Activated CD4-positive, alpha-beta memory T cell treated with anti-CD3 and anti-CD28 coated beads for 36 hours (primary cell): ENCODE data around the gene PLRG1. TPM values are rescaled to one million over a fixed set of nuclear protein-coding genes. Genes with fewer than 3 reads are reported as not detected.

ENCODE experiments used
- CTCF ChIA-PET: fragments of 350-600 bp; sonication (Branson Sonifier 250); formaldehyde crosslinking; loops from one replicate; lab custom pipeline; 2021; ENCODE audit warnings: antibody characterized with exemption, inconsistent platforms; lab: Charles Lee
- POLR2A ChIA-PET: fragments of 350-600 bp; sonication (Branson Sonifier 250); formaldehyde crosslinking; loops from one replicate; lab custom pipeline; 2021; ENCODE audit warnings: antibody characterized with exemption; lab: Charles Lee
- DNase-seq: peaks from one replicate; pipeline ENCODE4 v3.0.0-alpha.2; 2020
- H3K27ac Mint-ChIP-seq: one replicate; pipeline ENCODE4 v1.8.0; 2021; ENCODE audit warnings: mixed read lengths
- H3K27me3 Mint-ChIP-seq: one replicate; pipeline ENCODE4 v1.8.0; 2021; ENCODE audit warnings: mixed read lengths
- H3K36me3 Mint-ChIP-seq: one replicate; pipeline ENCODE4 v1.8.0; 2021; ENCODE audit warnings: mixed read lengths
- H3K4me1 Mint-ChIP-seq: one replicate; pipeline ENCODE4 v1.8.0; 2021; ENCODE audit warnings: low read depth, mixed read lengths
- H3K4me3 Mint-ChIP-seq: one replicate; pipeline ENCODE4 v1.8.0; 2021; ENCODE audit warnings: mild to moderate bottlenecking, mixed read lengths
- H3K9me3 Mint-ChIP-seq: one replicate; pipeline ENCODE4 v1.8.0; 2021; ENCODE audit warnings: mixed read lengths
- intact Hi-C: fragments of 100-400 bp; cut with micrococcal nuclease; formaldehyde crosslinking; loops from one replicate; pipeline ENCODE4 v1.15.1; 2023
- total RNA-seq, 2 experiments: library from RNA; stranded (reverse); gene quantifications; one replicate each; pipeline ENCODE4 v1.2.3, GENCODE V29; 2021

The PLRG1 gene
- total RNA-seq, 2 experiments from 2014 or later: 99.3 to 103 TPM

DNA sequence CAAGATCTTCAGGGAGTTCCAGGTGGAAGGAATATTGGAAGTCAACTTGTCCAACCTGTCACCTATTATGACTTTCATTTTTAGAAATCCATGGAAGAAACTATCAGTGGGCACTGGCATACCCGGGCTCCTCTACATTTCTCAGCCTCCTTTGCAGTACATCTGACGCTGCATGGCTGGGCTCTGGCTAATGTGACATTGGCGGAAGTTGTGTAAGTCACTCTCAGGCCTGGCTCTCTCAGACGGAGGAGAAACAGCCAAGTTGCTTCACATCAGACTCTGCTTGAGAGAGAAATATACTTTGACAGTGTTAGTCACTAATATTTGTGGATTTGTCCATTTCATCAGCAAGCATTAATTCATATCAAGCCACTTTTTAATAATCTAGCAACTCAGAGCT lies 63.1 kb downstream of the PLRG1 start:
- H3K4me1 Mint-ChIP-seq: peaks cover 13% of the 10 kb centered on the region
- intact Hi-C loops: no loop called here
- H3K27ac Mint-ChIP-seq: no peak overlapping the region
- CTCF ChIA-PET: no interaction called here
- no peaks in the 10 kb centered on the region for H3K9me3 Mint-ChIP-seq
- peaks cover 41% of the 10 kb centered on the region for H3K27me3 Mint-ChIP-seq
- no peak overlapping the region for H3K4me3 Mint-ChIP-seq
- H3K36me3 Mint-ChIP-seq: no peaks in the 10 kb centered on the region
- DNase-seq: no peak
- POLR2A ChIA-PET: no interaction called here

DNA sequence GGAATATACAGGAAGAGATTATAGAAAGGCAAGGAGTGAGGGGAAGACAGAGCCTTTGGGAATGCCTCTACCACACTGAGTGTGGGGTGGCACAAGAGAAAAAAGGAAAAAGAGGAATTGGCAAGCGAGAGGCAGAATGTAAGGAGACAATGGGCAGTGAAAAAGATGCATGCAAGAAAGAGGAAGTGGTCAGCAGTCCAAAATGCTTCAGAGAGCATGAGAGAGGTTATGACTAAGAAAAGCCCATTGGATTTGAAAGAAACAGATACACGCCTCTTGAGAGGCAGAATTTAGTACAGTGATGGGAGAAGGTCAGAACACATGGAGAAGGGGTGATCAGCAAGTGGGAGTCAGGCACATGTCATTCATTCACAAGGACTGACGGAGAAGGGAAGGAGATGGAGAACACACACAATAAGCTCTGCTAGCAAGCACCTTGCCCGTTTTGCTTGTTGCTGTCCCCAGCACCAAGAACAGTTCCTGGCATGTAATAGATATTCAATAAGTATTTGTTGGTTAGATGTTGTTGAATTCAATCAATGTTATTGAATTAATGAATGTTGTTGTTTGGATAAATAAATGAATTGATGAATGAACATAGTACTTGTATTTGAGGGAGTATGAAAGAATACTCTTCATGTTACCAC lies 65.0 kb downstream of the PLRG1 start:
- no peak for DNase-seq
- ChIA-PET POLR2A (no interaction called here), CTCF (interaction anchor here (0.6 to 0.7 kb wide), 2 partner anchors 278 to 1325 kb away, joined by 3 to 5 read pairs; no protein-coding TSS in a partner anchor)
- no peaks in the 10 kb centered on the region for H3K9me3 Mint-ChIP-seq
- H3K4me3 Mint-ChIP-seq: no peak overlapping the region
- peaks cover 23% of the 10 kb centered on the region for H3K27me3 Mint-ChIP-seq
- intact Hi-C loops: no loop called here
- no peak overlapping the region for H3K27ac Mint-ChIP-seq
- no peaks in the 10 kb centered on the region for H3K36me3 Mint-ChIP-seq
- H3K4me1 Mint-ChIP-seq: no peaks in the 10 kb centered on the region

Other genes with a start within 250 kb of the PLRG1 start
- not detected for gene DCHS2, start 58.6 kb downstream of the PLRG1 start, total RNA-seq
- not detected for gene FGB, start 12.6 kb upstream of the PLRG1 start, total RNA-seq
- not detected for gene FGA, start 40.3 kb upstream of the PLRG1 start, total RNA-seq
- gene FGG, start 62.3 kb upstream of the PLRG1 start, total RNA-seq: not detected
- not detected for gene LRAT, start 193.6 kb upstream of the PLRG1 start, total RNA-seq
- gene RBM46, start 230.9 kb upstream of the PLRG1 start, total RNA-seq: not detected